ELR (cell line): ENCODE measurements around the gene PPP2R5C.
"Not testable (repeated sequence)": the region's sequence is repeated elsewhere in the genome, so short reads cannot be mapped to it uniquely, and the experiment has no call there.

Source experiments
- DNase-seq: peaks from one replicate; pipeline ENCODE4 v3.0.0-alpha.2; 2015; ENCODE audit warnings: low read depth

PPP2R5C gene

GRCh38 chr14:101727611-101728366, 33.7 kb upstream of the PPP2R5C start:
- DNase-seq, result no peak

GRCh38 chr14:101728367-101728742, 33.2 kb upstream of the PPP2R5C start:
- DNase-seq, result no peak

GRCh38 chr14:101729382-101729781, 32.1 kb upstream of the PPP2R5C start:
- no peak for DNase-seq

- not testable (repeated sequence) for DNase-seq
Observed at GRCh38 chr14:101730157-101730556, 31.4 kb upstream of the PPP2R5C start.

- no peak for DNase-seq
Observed at GRCh38 chr14:101730626-101731186, 30.8 kb upstream of the PPP2R5C start.

GRCh38 chr14:101731187-101732080, 30.1 kb upstream of the PPP2R5C start:
- DNase-seq, result peak; percentile 90

- peak; percentile 30 for DNase-seq
Observed at GRCh38 chr14:101732118-101732517, 29.4 kb upstream of the PPP2R5C start.

GRCh38 chr14:101733211-101733610, 28.3 kb upstream of the PPP2R5C start:
- DNase-seq, result peak; percentile 85

- no peak for DNase-seq
Observed at GRCh38 chr14:101734246-101734847, 27.2 kb upstream of the PPP2R5C start.

GRCh38 chr14:101735453-101735852, 26.1 kb upstream of the PPP2R5C start:
- DNase-seq, result no peak

- no peak for DNase-seq
Observed at GRCh38 chr14:101736071-101736470, 25.4 kb upstream of the PPP2R5C start.

- no peak for DNase-seq
Observed at GRCh38 chr14:101736585-101736984, 24.9 kb upstream of the PPP2R5C start.

- no peak for DNase-seq
Observed at GRCh38 chr14:101737414-101738339, 23.8 kb upstream of the PPP2R5C start.

GRCh38 chr14:101738703-101739320, 22.7 kb upstream of the PPP2R5C start:
- DNase-seq, result no peak

- no peak for DNase-seq
Observed at GRCh38 chr14:101739446-101740141, 21.9 kb upstream of the PPP2R5C start.

- no peak for DNase-seq
Observed at GRCh38 chr14:101740981-101741380, 20.5 kb upstream of the PPP2R5C start.

- no peak for DNase-seq
Observed at GRCh38 chr14:101743701-101744100, 17.8 kb upstream of the PPP2R5C start.

- not testable (repeated sequence) for DNase-seq
Observed at GRCh38 chr14:101744382-101744781, 17.1 kb upstream of the PPP2R5C start.

GRCh38 chr14:101749756-101750155, 11.8 kb upstream of the PPP2R5C start:
- not testable (repeated sequence) for DNase-seq

GRCh38 chr14:101754893-101755292, 6.6 kb upstream of the PPP2R5C start:
- DNase-seq, result no peak
